ENCODE results near the gene ALX3. TPM values are rescaled to one million over a fixed set of nuclear protein-coding genes. Genes with fewer than 3 reads are reported as not detected.

ALX3 gene
- not detected for total RNA-seq

- no peaks in the 10 kb centered on the region for H3K36me3 Mint-ChIP-seq
- H3K27me3 Mint-ChIP-seq = peaks cover 49 to 50% of the 10 kb centered on the region in 2 donors
- H3K4me1 Mint-ChIP-seq (ENCODE audit: low read depth in 2 of 2) = peaks cover 7 to 8% of the 10 kb centered on the region in 2 donors
- ATAC-seq (no peak), DNase-seq (ENCODE audit: low spot score) (no peak)
- H3K9me3 Mint-ChIP-seq = no peaks in the 10 kb centered on the region
- no peak within 1 kb of the TSS for H3K27ac Mint-ChIP-seq
- no peak within 1 kb of the TSS for H3K4me3 Mint-ChIP-seq
Measured at GRCh38 chr1:110070671-110071242, at the start of gene ALX3. Gene ALX3 (minus strand): TSS chr1:110070672. CDS start chr1:110070612, 60 bp downstream.

- H3K4me3 Mint-ChIP-seq = no peak overlapping the region
- peaks cover 6 to 8% of the 10 kb centered on the region in 2 donors for H3K4me1 Mint-ChIP-seq (ENCODE audit: low read depth in 2 of 2)
- no peak for DNase-seq (ENCODE audit: low spot score)
- H3K27me3 Mint-ChIP-seq = peaks cover 15 to 24% of the 10 kb centered on the region in 2 donors
- peaks cover 6% of the 10 kb centered on the region for H3K36me3 Mint-ChIP-seq
- no peak for ATAC-seq
- peaks cover 5% of the 10 kb centered on the region for H3K9me3 Mint-ChIP-seq
- peak overlapping the region in 1 of 2 donors; percentile 74 for H3K27ac Mint-ChIP-seq
Measured at GRCh38 chr1:110119843-110120242, 49.4 kb upstream of the ALX3 start.

- H3K27ac Mint-ChIP-seq = no peak overlapping the region
- ATAC-seq (no peak), DNase-seq (ENCODE audit: low spot score) (no peak)
- H3K27me3 Mint-ChIP-seq = peaks cover 18 to 20% of the 10 kb centered on the region in 2 donors
- peaks cover 6% of the 10 kb centered on the region for H3K36me3 Mint-ChIP-seq
- peaks cover 6 to 8% of the 10 kb centered on the region in 2 donors for H3K4me1 Mint-ChIP-seq (ENCODE audit: low read depth in 2 of 2)
- no peak overlapping the region for H3K4me3 Mint-ChIP-seq
- H3K9me3 Mint-ChIP-seq = peaks cover 5% of the 10 kb centered on the region
Measured at GRCh38 chr1:110118636-110119396, 48.3 kb upstream of the ALX3 start.

- Mint-ChIP-seq H3K27me3 (peaks cover 15 to 19% of the 10 kb centered on the region in 2 donors), H3K4me3 (no peak overlapping the region), H3K36me3 (no peaks in the 10 kb centered on the region), H3K4me1 (ENCODE audit: low read depth in 2 of 2) (peaks cover 0 to 3% of the 10 kb centered on the region in 2 donors), H3K27ac (no peak overlapping the region), H3K9me3 (no peaks in the 10 kb centered on the region)
- ATAC-seq = no peak
- DNase-seq (ENCODE audit: low spot score) = no peak
Measured at GRCh38 chr1:110114784-110115183, 44.3 kb upstream of the ALX3 start.

- DNase-seq (ENCODE audit: low spot score) = no peak
- no peaks in the 10 kb centered on the region for H3K36me3 Mint-ChIP-seq
- peaks cover 21 to 23% of the 10 kb centered on the region in 2 donors for H3K27me3 Mint-ChIP-seq
- H3K9me3 Mint-ChIP-seq = no peaks in the 10 kb centered on the region
- H3K4me3 Mint-ChIP-seq = no peak overlapping the region
- peaks cover 0 to 3% of the 10 kb centered on the region in 2 donors for H3K4me1 Mint-ChIP-seq (ENCODE audit: low read depth in 2 of 2)
- ATAC-seq = no peak
- H3K27ac Mint-ChIP-seq = no peak overlapping the region
Measured at GRCh38 chr1:110114173-110114572, 43.7 kb upstream of the ALX3 start.

GRCh38 chr1:110113551-110113950 lies 43.1 kb upstream of the ALX3 start:
- Mint-ChIP-seq H3K4me1 (ENCODE audit: low read depth in 2 of 2) (peaks cover 0 to 3% of the 10 kb centered on the region in 2 donors), H3K4me3 (no peak overlapping the region), H3K9me3 (no peaks in the 10 kb centered on the region), H3K27ac (no peak overlapping the region), H3K27me3 (peaks cover 26 to 28% of the 10 kb centered on the region in 2 donors), H3K36me3 (no peaks in the 10 kb centered on the region)
- DNase-seq (ENCODE audit: low spot score) (no peak), ATAC-seq (peak; percentile 7 to 24)

- Mint-ChIP-seq H3K4me3 (no peak overlapping the region), H3K27me3 (peaks cover 32 to 35% of the 10 kb centered on the region in 2 donors), H3K27ac (no peak overlapping the region)
Measured at GRCh38 chr1:110112656-110113055, 42.2 kb upstream of the ALX3 start.

GRCh38 chr1:110112143-110112542 lies 41.7 kb upstream of the ALX3 start, which contains the start of gene UBL4B:
Gene UBL4B (plus strand): TSS chr1:110112443. CDS start chr1:110112535, 92 bp downstream.
- no peak within 1 kb of the TSS for H3K4me3 Mint-ChIP-seq
- peaks cover 0 to 3% of the 10 kb centered on the region in 2 donors for H3K4me1 Mint-ChIP-seq (ENCODE audit: low read depth in 2 of 2)
- ATAC-seq = no peak
- H3K27ac Mint-ChIP-seq = no peak within 1 kb of the TSS
- DNase-seq (ENCODE audit: low spot score) = peak; percentile 25
- H3K9me3 Mint-ChIP-seq = no peaks in the 10 kb centered on the region
- H3K36me3 Mint-ChIP-seq = no peaks in the 10 kb centered on the region
- peaks cover 32% of the 10 kb centered on the region in 2 donors for H3K27me3 Mint-ChIP-seq

More at GRCh38 chr1:110112656-110113055, 42.2 kb upstream of the ALX3 start:
- no peak for DNase-seq (ENCODE audit: low spot score)
- no peak for ATAC-seq
- no peaks in the 10 kb centered on the region for H3K36me3 Mint-ChIP-seq
- peaks cover 0 to 3% of the 10 kb centered on the region in 2 donors for H3K4me1 Mint-ChIP-seq (ENCODE audit: low read depth in 2 of 2)
- no peaks in the 10 kb centered on the region for H3K9me3 Mint-ChIP-seq

- no peak overlapping the region for H3K27ac Mint-ChIP-seq
- H3K27me3 Mint-ChIP-seq = peaks cover 23 to 25% of the 10 kb centered on the region in 2 donors
- no peak for ATAC-seq
Measured at GRCh38 chr1:110111081-110111480, 40.6 kb upstream of the ALX3 start.

GRCh38 chr1:110107867-110108469 lies 37.5 kb upstream of the ALX3 start:
- Mint-ChIP-seq H3K36me3 (no peaks in the 10 kb centered on the region), H3K27me3 (peaks cover 16 to 23% of the 10 kb centered on the region in 2 donors), H3K4me3 (no peak overlapping the region), H3K9me3 (no peaks in the 10 kb centered on the region), H3K27ac (no peak overlapping the region), H3K4me1 (ENCODE audit: low read depth in 2 of 2) (no peaks in the 10 kb centered on the region)
- ATAC-seq = no peak
- DNase-seq (ENCODE audit: low spot score) = no peak

More at GRCh38 chr1:110111081-110111480, 40.6 kb upstream of the ALX3 start:
- DNase-seq (ENCODE audit: low spot score) = no peak
- no peaks in the 10 kb centered on the region for H3K4me1 Mint-ChIP-seq (ENCODE audit: low read depth in 2 of 2)
- H3K36me3 Mint-ChIP-seq = no peaks in the 10 kb centered on the region
- no peak overlapping the region for H3K4me3 Mint-ChIP-seq
- no peaks in the 10 kb centered on the region for H3K9me3 Mint-ChIP-seq

GRCh38 chr1:110106013-110106941 lies 35.8 kb upstream of the ALX3 start:
- Mint-ChIP-seq H3K27ac (no peak overlapping the region), H3K4me3 (no peak overlapping the region), H3K9me3 (no peaks in the 10 kb centered on the region), H3K36me3 (no peaks in the 10 kb centered on the region), H3K4me1 (ENCODE audit: low read depth in 2 of 2) (peaks cover 0 to 2% of the 10 kb centered on the region in 2 donors), H3K27me3 (peaks cover 16 to 23% of the 10 kb centered on the region in 2 donors)
- ATAC-seq = peak; percentile 74
- DNase-seq (ENCODE audit: low spot score) = no peak

GRCh38 chr1:110102081-110102480 lies 31.6 kb upstream of the ALX3 start:
- Mint-ChIP-seq H3K36me3 (no peaks in the 10 kb centered on the region), H3K27ac (no peak overlapping the region), H3K9me3 (no peaks in the 10 kb centered on the region), H3K27me3 (peaks cover 0 to 6% of the 10 kb centered on the region in 2 donors), H3K4me1 (ENCODE audit: low read depth in 2 of 2) (peaks cover 0 to 2% of the 10 kb centered on the region in 2 donors), H3K4me3 (no peak overlapping the region)
- ATAC-seq = no peak
- DNase-seq (ENCODE audit: low spot score) = no peak

- peaks cover 0 to 2% of the 10 kb centered on the region in 2 donors for H3K4me1 Mint-ChIP-seq (ENCODE audit: low read depth in 2 of 2)
- no peak for ATAC-seq
Measured at GRCh38 chr1:110100335-110100734, 29.9 kb upstream of the ALX3 start.

More at GRCh38 chr1:110100335-110100734, 29.9 kb upstream of the ALX3 start:
- H3K9me3 Mint-ChIP-seq = no peaks in the 10 kb centered on the region
- H3K36me3 Mint-ChIP-seq = no peaks in the 10 kb centered on the region
- no peak overlapping the region for H3K27ac Mint-ChIP-seq
- H3K27me3 Mint-ChIP-seq = peaks cover 7 to 9% of the 10 kb centered on the region in 2 donors
- no peak for DNase-seq (ENCODE audit: low spot score)
- no peak overlapping the region for H3K4me3 Mint-ChIP-seq

Data from natural killer cell treated with Interleukin-12 subunit alpha and Interleukin-12 subunit beta and Interleukin-15 and Interleukin-18, amount 100 ng/mL, for 72 hours (primary cell).